Measurements from ENCODE around the gene PFAS.

The PFAS gene

DNA sequence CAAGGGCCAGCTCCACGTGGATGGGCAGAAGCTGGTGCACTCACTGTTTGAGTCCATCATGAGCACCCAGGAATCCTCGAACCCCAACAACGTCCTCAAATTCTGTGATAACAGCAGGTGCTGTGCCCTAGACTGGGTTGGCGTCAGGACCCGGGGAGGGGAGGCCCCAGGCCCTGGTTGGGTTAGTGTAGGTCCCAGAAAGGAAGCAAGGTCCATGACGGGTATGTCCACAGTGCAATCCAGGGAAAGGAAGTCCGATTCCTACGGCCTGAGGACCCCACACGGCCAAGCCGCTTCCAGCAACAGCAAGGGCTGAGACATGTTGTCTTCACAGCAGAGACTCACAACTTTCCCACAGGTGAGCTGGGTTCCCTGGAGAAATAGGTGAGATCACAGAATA lies 7.2 kb downstream of the PFAS start:
- H3K4me3 ChIP-seq (ENCODE audit: control insufficient read depth, low read depth, low read length): no peak overlapping the region
- no peak for DNase-seq (ENCODE audit: low read depth)
- TF ChIP-seq CTCF (IDR thresholded peaks at IDR 0.05; ENCODE audit: control insufficient read depth, insufficient read depth, low read depth, low read length, missing control alignments): no peak

- H3K4me3 ChIP-seq (ENCODE audit: control insufficient read depth, low read depth, low read length): no peak overlapping the region
- DNase-seq (ENCODE audit: low read depth): no peak
- no peak for TF ChIP-seq CTCF (IDR thresholded peaks at IDR 0.05; ENCODE audit: control insufficient read depth, insufficient read depth, low read depth, low read length, missing control alignments)
Observed at GRCh38 chr17:8256691-8257090, 7.6 kb downstream of the PFAS start.

DNA sequence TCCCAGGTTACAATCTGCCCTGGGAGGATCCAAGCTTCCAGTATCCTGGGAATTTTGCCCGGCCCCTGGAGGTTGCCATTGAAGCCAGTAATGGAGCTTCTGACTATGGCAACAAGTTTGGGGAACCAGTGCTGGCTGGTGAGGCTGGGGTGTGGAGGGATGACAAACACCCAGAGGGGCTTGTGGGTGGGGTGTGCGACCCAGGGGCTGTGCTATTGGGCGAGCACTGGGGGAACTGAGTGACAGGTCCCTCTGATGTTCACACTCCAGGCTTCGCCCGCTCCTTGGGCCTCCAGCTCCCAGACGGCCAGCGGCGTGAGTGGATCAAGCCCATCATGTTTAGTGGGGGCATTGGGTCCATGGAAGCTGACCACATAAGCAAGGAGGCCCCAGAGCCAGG lies 8.7 kb downstream of the PFAS start:
- no peak for TF ChIP-seq CTCF (IDR thresholded peaks at IDR 0.05; ENCODE audit: control insufficient read depth, insufficient read depth, low read depth, low read length, missing control alignments)
- no peak overlapping the region for H3K4me3 ChIP-seq (ENCODE audit: control insufficient read depth, low read depth, low read length)
- DNase-seq (ENCODE audit: low read depth): no peak

DNA sequence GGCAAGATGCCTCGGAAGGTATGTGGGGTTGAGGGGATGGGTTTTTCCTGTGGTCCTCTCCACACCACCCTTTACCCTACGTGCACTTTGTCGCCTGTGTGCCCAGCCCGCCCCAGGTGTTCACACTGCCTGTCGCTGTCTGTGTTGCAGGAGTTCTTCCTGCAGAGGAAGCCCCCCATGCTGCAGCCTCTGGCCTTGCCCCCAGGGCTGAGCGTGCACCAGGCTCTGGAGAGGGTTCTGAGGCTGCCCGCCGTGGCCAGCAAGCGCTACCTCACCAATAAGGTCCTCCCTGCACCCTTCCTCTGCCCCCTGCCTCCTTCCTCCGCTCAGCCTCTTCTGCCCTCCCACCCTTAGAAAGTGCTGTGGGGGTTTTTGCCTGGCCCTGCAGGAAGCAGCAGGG lies 15.2 kb downstream of the PFAS start:
- TF ChIP-seq CTCF (IDR thresholded peaks at IDR 0.05; ENCODE audit: control insufficient read depth, insufficient read depth, low read depth, low read length, missing control alignments): no peak

GRCh38 chr17:8264836-8265542 lies 15.9 kb downstream of the PFAS start:
- TF ChIP-seq CTCF (IDR thresholded peaks at IDR 0.05; ENCODE audit: control insufficient read depth, insufficient read depth, low read depth, low read length, missing control alignments): no peak
- no peak for DNase-seq (ENCODE audit: low read depth)
- H3K4me3 ChIP-seq (ENCODE audit: control insufficient read depth, low read depth, low read length): no peak overlapping the region

More for the DNA sequence above, 15.2 kb downstream of the PFAS start:
- H3K4me3 ChIP-seq (ENCODE audit: control insufficient read depth, low read depth, low read length): no peak overlapping the region
- DNase-seq (ENCODE audit: low read depth): no peak

- no peak for DNase-seq (ENCODE audit: low read depth)
- no peak overlapping the region for H3K4me3 ChIP-seq (ENCODE audit: control insufficient read depth, low read depth, low read length)
- no peak for TF ChIP-seq CTCF (IDR thresholded peaks at IDR 0.05; ENCODE audit: control insufficient read depth, insufficient read depth, low read depth, low read length, missing control alignments)
Observed at GRCh38 chr17:8266648-8267479, 17.8 kb downstream of the PFAS start.

Measured in AG09309 (cell line).